Measurements from ENCODE around the gene TGFBR2. TPM values are rescaled to one million over a fixed set of nuclear protein-coding genes. Genes with fewer than 3 reads are reported as not detected.
"Not testable (repeated sequence)": the region's sequence is repeated elsewhere in the genome, so short reads cannot be mapped to it uniquely, and the experiment has no call there.

The TGFBR2 gene
- total RNA-seq, 1 donor from 2014 or later: 25.7 TPM

DNA sequence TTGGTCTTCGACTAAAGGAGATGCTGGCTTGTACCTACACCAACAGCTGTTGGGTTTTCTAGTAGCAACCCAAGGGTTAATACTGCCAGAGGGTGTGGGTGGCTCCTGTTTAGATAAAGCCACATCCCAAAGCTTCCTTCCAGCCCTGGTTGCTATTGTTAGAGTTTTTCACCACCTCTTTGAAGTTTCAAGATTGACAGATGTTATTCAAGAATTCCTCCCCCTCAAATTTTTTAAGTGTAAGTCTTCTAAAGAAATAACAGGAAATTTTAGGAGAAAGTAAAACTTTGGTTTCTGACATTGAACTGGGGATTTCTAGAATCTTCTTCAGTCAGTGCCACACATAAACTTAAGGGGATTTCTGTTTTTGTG is 60.9 kb downstream of the TGFBR2 start:
- Mint-ChIP-seq H3K27ac (ENCODE audit: unreplicated experiment) (no peak overlapping the region), H3K36me3 (ENCODE audit: low read depth) (peaks cover 14% of the 10 kb centered on the region)

DNA sequence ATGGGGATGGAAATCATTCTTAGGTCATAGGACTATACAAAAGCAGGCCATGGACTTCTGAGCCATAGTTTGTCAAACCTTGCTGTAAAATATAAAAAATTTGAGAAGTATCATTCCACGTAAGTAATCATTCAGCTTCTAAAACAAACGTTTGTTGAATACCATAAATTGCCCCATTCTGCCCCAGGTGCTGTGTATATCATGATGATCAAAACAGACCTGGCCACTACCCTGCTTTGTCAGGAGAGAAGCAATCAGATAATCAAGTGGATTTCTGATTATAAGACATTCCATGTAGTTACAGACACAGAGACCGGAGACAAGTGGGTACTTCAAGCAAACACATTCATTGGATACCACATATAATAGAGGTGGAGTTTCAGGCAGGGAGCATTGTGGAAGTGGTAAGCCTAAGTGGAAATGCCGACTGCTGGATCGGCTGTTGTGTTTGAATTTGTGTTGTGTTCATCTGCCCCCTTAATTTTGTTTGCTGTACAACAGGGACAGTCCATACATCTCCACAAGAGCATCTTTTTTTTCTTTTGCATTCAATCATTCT is 61.7 kb downstream of the TGFBR2 start:
- TF ChIP-seq, protein P1, sequence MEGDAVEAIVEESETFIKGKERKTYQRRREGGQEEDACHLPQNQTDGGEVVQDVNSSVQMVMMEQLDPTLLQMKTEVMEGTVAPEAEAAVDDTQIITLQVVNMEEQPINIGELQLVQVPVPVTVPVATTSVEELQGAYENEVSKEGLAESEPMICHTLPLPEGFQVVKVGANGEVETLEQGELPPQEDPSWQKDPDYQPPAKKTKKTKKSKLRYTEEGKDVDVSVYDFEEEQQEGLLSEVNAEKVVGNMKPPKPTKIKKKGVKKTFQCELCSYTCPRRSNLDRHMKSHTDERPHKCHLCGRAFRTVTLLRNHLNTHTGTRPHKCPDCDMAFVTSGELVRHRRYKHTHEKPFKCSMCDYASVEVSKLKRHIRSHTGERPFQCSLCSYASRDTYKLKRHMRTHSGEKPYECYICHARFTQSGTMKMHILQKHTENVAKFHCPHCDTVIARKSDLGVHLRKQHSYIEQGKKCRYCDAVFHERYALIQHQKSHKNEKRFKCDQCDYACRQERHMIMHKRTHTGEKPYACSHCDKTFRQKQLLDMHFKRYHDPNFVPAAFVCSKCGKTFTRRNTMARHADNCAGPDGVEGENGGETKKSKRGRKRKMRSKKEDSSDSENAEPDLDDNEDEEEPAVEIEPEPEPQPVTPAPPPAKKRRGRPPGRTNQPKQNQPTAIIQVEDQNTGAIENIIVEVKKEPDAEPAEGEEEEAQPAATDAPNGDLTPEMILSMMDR (IDR thresholded peaks at IDR 0.05): no peak
- Mint-ChIP-seq H3K36me3 (ENCODE audit: low read depth) (peaks cover 22% of the 10 kb centered on the region), H3K27ac (ENCODE audit: unreplicated experiment) (no peak overlapping the region), H3K4me3 (ENCODE audit: unreplicated experiment) (no peak overlapping the region), H3K27me3 (ENCODE audit: low read depth) (no peaks in the 10 kb centered on the region), H3K9me3 (ENCODE audit: low read depth) (no peaks in the 10 kb centered on the region), H3K4me1 (ENCODE audit: low read depth) (peaks cover 37% of the 10 kb centered on the region)
- DNase-seq (ENCODE audit: low spot score): no peak

More for the DNA sequence above, 60.9 kb downstream of the TGFBR2 start:
- no peak for DNase-seq (ENCODE audit: low spot score)
- peaks cover 46% of the 10 kb centered on the region for H3K4me1 Mint-ChIP-seq (ENCODE audit: low read depth)
- H3K9me3 Mint-ChIP-seq (ENCODE audit: low read depth): no peaks in the 10 kb centered on the region
- TF ChIP-seq, protein P1 (IDR thresholded peaks at IDR 0.05): no peak
- no peaks in the 10 kb centered on the region for H3K27me3 Mint-ChIP-seq (ENCODE audit: low read depth)
- no peak overlapping the region for H3K4me3 Mint-ChIP-seq (ENCODE audit: unreplicated experiment)

DNA sequence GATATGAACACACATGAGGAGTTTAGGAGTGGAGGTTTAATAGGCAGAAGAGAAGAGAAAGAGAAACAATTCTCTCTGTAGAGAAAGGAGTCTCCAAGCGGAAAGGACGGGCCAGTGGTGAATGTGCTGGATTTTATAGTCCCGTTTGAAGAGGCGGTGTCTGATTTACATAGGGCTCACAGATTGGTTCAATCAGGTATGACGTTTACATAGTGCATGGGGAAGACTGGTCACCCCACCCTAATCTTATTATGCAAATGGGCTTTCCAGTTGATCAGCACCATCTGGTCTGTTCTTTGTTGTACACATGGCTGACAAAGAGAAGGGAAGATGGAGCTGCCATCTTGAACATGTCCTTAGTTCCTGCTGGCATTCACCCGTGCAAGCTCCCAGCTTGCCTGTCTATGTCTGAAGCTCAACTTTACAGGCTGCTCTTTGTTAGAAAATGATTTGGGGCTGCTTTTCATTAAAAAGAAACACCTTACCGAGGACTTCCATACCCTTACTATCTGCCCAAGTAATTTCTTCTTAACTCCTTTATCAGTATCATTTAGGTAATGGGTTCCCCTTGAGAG is 63.0 kb downstream of the TGFBR2 start:
- peaks cover 24% of the 10 kb centered on the region for H3K36me3 Mint-ChIP-seq (ENCODE audit: low read depth)
- not testable (repeated sequence) for H3K27ac Mint-ChIP-seq (ENCODE audit: unreplicated experiment); DNase-seq (ENCODE audit: low spot score); H3K27me3 Mint-ChIP-seq (ENCODE audit: low read depth); H3K4me3 Mint-ChIP-seq (ENCODE audit: unreplicated experiment); H3K9me3 Mint-ChIP-seq (ENCODE audit: low read depth)
- peaks cover 25% of the 10 kb centered on the region for H3K4me1 Mint-ChIP-seq (ENCODE audit: low read depth)

DNA sequence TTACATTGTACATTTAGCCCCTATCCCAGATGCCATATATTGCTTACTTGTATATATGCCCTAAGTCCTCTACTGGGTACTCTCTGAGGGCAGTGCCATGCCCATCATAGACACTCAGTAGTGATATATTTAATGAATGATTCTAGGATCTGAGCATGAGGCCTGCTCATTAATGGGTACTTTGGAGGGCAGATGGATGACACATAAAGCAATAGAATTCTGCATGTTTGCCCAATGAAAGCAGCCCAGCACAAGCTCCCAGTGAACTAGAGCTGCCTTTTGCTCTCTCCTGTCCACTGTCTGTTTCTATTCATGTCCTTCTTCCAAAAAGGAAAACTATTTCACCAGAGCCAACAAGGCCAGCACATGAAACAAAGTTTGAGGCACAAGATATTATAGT is 63.9 kb downstream of the TGFBR2 start:
- Mint-ChIP-seq H3K27ac (ENCODE audit: unreplicated experiment) (no peak overlapping the region), H3K4me3 (ENCODE audit: unreplicated experiment) (no peak overlapping the region), H3K4me1 (ENCODE audit: low read depth) (peaks cover 16% of the 10 kb centered on the region), H3K27me3 (ENCODE audit: low read depth) (no peaks in the 10 kb centered on the region), H3K9me3 (ENCODE audit: low read depth) (no peaks in the 10 kb centered on the region), H3K36me3 (ENCODE audit: low read depth) (peaks cover 31% of the 10 kb centered on the region)
- TF ChIP-seq, protein P1 (IDR thresholded peaks at IDR 0.05): no peak
- DNase-seq (ENCODE audit: low spot score): no peak

DNA sequence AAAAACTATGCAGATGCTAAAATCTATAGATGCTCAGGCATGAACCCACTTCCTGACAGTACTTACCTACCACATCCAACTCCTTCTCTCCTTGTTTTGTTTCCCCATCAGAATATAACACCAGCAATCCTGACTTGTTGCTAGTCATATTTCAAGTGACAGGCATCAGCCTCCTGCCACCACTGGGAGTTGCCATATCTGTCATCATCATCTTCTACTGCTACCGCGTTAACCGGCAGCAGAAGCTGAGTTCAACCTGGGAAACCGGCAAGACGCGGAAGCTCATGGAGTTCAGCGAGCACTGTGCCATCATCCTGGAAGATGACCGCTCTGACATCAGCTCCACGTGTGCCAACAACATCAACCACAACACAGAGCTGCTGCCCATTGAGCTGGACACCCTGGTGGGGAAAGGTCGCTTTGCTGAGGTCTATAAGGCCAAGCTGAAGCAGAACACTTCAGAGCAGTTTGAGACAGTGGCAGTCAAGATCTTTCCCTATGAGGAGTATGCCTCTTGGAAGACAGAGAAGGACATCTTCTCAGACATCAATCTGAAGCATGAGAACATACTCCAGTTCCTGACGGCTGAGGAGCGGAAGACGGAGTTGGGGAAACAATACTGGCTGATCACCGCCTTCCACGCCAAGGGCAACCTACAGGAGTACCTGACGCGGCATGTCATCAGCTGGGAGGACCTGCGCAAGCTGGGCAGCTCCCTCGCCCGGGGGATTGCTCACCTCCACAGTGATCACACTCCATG is 65.3 kb downstream of the TGFBR2 start:
- no peak overlapping the region for H3K4me3 Mint-ChIP-seq (ENCODE audit: unreplicated experiment)
- no peaks in the 10 kb centered on the region for H3K27me3 Mint-ChIP-seq (ENCODE audit: low read depth)
- no peak overlapping the region for H3K27ac Mint-ChIP-seq (ENCODE audit: unreplicated experiment)
- H3K36me3 Mint-ChIP-seq (ENCODE audit: low read depth): peaks cover 40% of the 10 kb centered on the region
- DNase-seq (ENCODE audit: low spot score): no peak
- no peaks in the 10 kb centered on the region for H3K9me3 Mint-ChIP-seq (ENCODE audit: low read depth)
- peaks cover 11% of the 10 kb centered on the region for H3K4me1 Mint-ChIP-seq (ENCODE audit: low read depth)
- TF ChIP-seq, protein P1 (IDR thresholded peaks at IDR 0.05): no peak

Measured in chondrocyte (in vitro differentiated cells).